Upper lobe of right lung (tissue), 1 donor: ENCODE data around the gene RGS6. TPM values are rescaled to one million over a fixed set of nuclear protein-coding genes. Genes with fewer than 3 reads are reported as not detected.

ENCODE experiments used
- ATAC-seq: fragments of 200-7000 bp; cut with Tn5 transposase; one replicate; pipeline ENCODE4 v1.9.1; 2020; ENCODE audit warnings: mild to moderate bottlenecking, moderate library complexity
- DNase-seq: peaks from one replicate; pipeline ENCODE4 v3.0.0-alpha.2; 2020
- H3K27ac ChIP-seq: fragments of 200-600 bp; one replicate; pipeline ENCODE4 v1.8.0; 2022
- H3K27me3 ChIP-seq: fragments of 200-600 bp; one replicate; pipeline ENCODE4 v1.8.0; 2022; ENCODE audit warnings: mild to moderate bottlenecking
- H3K36me3 ChIP-seq: fragments of 200-600 bp; one replicate; pipeline ENCODE4 v1.8.0; 2022
- H3K4me1 ChIP-seq: fragments of 200-600 bp; one replicate; pipeline ENCODE4 v1.8.0; 2022
- H3K4me3 ChIP-seq: fragments of 200-600 bp; one replicate; pipeline ENCODE4 v1.8.0; 2022; ENCODE audit warnings: mild to moderate bottlenecking
- H3K9me3 ChIP-seq: fragments of 200-600 bp; one replicate; pipeline ENCODE4 v1.8.0; 2022
- CTCF ChIP-seq: fragments of 200-600 bp; IDR thresholded peaks from one replicate; pipeline ENCODE4 v1.8.0; 2022; ENCODE audit warnings: antibody characterized with exemption
- intact Hi-C: fragments of 100-400 bp; cut with DNase I; formaldehyde crosslinking; loops from one replicate; pipeline ENCODE4 v1.11.0; 2022
- total RNA-seq: library from RNA; stranded (reverse); fragmentation: NEBNext Ultra II Directional; extraction: Animal tissue kit (Norgen Biotek cat#: 25700); gene quantifications from one replicate; pipeline ENCODE4 v1.2.1, GENCODE V29; 2021
- donor health status: DM: no; HTN: yes; CAD: no; lungs with severe emphysema.

The RGS6 gene
- total RNA-seq, 1 donor from 2014 or later: 2.6 TPM

- Histone ChIP-seq H3K9me3 (no peaks in the 10 kb centered on the region), H3K4me1 (no peaks in the 10 kb centered on the region), H3K4me3 (no peak overlapping the region), H3K27me3 (no peaks in the 10 kb centered on the region), H3K27ac (no peak overlapping the region), H3K36me3 (no peaks in the 10 kb centered on the region)
- no peak for ATAC-seq
- intact Hi-C loops: no loop called here
- TF ChIP-seq CTCF: no peak
- no peak for DNase-seq
These were observed 196.4 kb downstream of the RGS6 start for GRCh38 chr14:72128629-72129028.

GRCh38 chr14:72129291-72129690, 197.1 kb downstream of the RGS6 start:
- H3K9me3 ChIP-seq: no peaks in the 10 kb centered on the region
- DNase-seq: no peak
- no peaks in the 10 kb centered on the region for H3K27me3 ChIP-seq
- intact Hi-C loops: no loop called here
- peak; percentile 67 for ATAC-seq
- TF ChIP-seq CTCF: no peak
- H3K27ac ChIP-seq: no peak overlapping the region
- no peak overlapping the region for H3K4me3 ChIP-seq
- no peaks in the 10 kb centered on the region for H3K36me3 ChIP-seq
- no peaks in the 10 kb centered on the region for H3K4me1 ChIP-seq

GRCh38 chr14:72141084-72141483, 208.9 kb downstream of the RGS6 start:
- Histone ChIP-seq H3K4me1 (no peaks in the 10 kb centered on the region), H3K4me3 (no peak overlapping the region), H3K27ac (no peak overlapping the region), H3K36me3 (no peaks in the 10 kb centered on the region), H3K9me3 (no peaks in the 10 kb centered on the region), H3K27me3 (no peaks in the 10 kb centered on the region)
- ATAC-seq (no peak), DNase-seq (no peak)
- intact Hi-C loops: no loop called here
- no peak for TF ChIP-seq CTCF

- intact Hi-C loops: no loop called here
- no peaks in the 10 kb centered on the region for H3K9me3 ChIP-seq
- no peaks in the 10 kb centered on the region for H3K36me3 ChIP-seq
- H3K4me3 ChIP-seq: no peak overlapping the region
- H3K27ac ChIP-seq: no peak overlapping the region
- DNase-seq (no peak), ATAC-seq (no peak)
- no peak for TF ChIP-seq CTCF
- no peaks in the 10 kb centered on the region for H3K27me3 ChIP-seq
- H3K4me1 ChIP-seq: no peaks in the 10 kb centered on the region
These were observed 210.1 kb downstream of the RGS6 start for GRCh38 chr14:72142328-72142727.

GRCh38 chr14:72146241-72146640, 214.0 kb downstream of the RGS6 start:
- Histone ChIP-seq H3K36me3 (no peaks in the 10 kb centered on the region), H3K4me1 (no peaks in the 10 kb centered on the region), H3K9me3 (no peaks in the 10 kb centered on the region), H3K27me3 (no peaks in the 10 kb centered on the region), H3K4me3 (no peak overlapping the region), H3K27ac (no peak overlapping the region)
- intact Hi-C loops: no loop called here
- DNase-seq (no peak), ATAC-seq (no peak)
- no peak for TF ChIP-seq CTCF

- TF ChIP-seq CTCF: no peak
- Histone ChIP-seq H3K4me1 (no peaks in the 10 kb centered on the region), H3K27ac (no peak overlapping the region), H3K4me3 (no peak overlapping the region), H3K36me3 (no peaks in the 10 kb centered on the region), H3K9me3 (no peaks in the 10 kb centered on the region), H3K27me3 (no peaks in the 10 kb centered on the region)
- intact Hi-C loops: no loop called here
- ATAC-seq (no peak), DNase-seq (no peak)
These were observed 222.6 kb downstream of the RGS6 start for GRCh38 chr14:72154645-72155378.
